NCI-H748 treated with DMSO at 0.1 percent for 48 hours (cell line): ENCODE data around the gene TMC4.
"Not testable (repeated sequence)": the region's sequence is repeated elsewhere in the genome, so short reads cannot be mapped to it uniquely, and the experiment has no call there.

Source experiments
- DNase-seq: peaks from one replicate; lab custom pipeline; 2025; lab: John Stamatoyannopoulos, UW

TMC4 gene

GRCh38 chr19:54172471-54173358 is at the start of gene TMC4:
Gene TMC4 (minus strand): TSS chr19:54173160. CDS start chr19:54173117, 43 bp downstream.
- peak; percentile 76 for DNase-seq

GRCh38 chr19:54221947-54222346 is 49.0 kb upstream of the TMC4 start:
- DNase-seq, result not testable (repeated sequence)

GRCh38 chr19:54219702-54220101 is 46.7 kb upstream of the TMC4 start:
- DNase-seq, result not testable (repeated sequence)

- DNase-seq, result no peak
Measured at GRCh38 chr19:54218960-54219661, 46.2 kb upstream of the TMC4 start.

- no peak for DNase-seq
Measured at GRCh38 chr19:54218259-54218658, 45.3 kb upstream of the TMC4 start.

- DNase-seq, result not testable (repeated sequence)
Measured at GRCh38 chr19:54217517-54218247, 44.7 kb upstream of the TMC4 start.

- no peak for DNase-seq
Measured at GRCh38 chr19:54216869-54217268, 43.9 kb upstream of the TMC4 start.

GRCh38 chr19:54214734-54215133 is 41.8 kb upstream of the TMC4 start:
- not testable (repeated sequence) for DNase-seq

GRCh38 chr19:54214217-54214616 is 41.3 kb upstream of the TMC4 start:
- not testable (repeated sequence) for DNase-seq

- no peak for DNase-seq
Measured at GRCh38 chr19:54211235-54211634, 38.3 kb upstream of the TMC4 start.

GRCh38 chr19:54209811-54210494 is 37.0 kb upstream of the TMC4 start:
- DNase-seq, result peak; percentile 69

GRCh38 chr19:54209058-54209810 is 36.3 kb upstream of the TMC4 start:
- no peak for DNase-seq

- DNase-seq, result no peak
Measured at GRCh38 chr19:54208784-54209057, 35.8 kb upstream of the TMC4 start.

- no peak for DNase-seq
Measured at GRCh38 chr19:54207983-54208783, 35.2 kb upstream of the TMC4 start.

GRCh38 chr19:54207676-54207982 is 34.7 kb upstream of the TMC4 start:
- no peak for DNase-seq

- DNase-seq, result not testable (repeated sequence)
Measured at GRCh38 chr19:54207193-54207592, 34.2 kb upstream of the TMC4 start.

GRCh38 chr19:54206831-54207177 is 33.8 kb upstream of the TMC4 start:
- no peak for DNase-seq

- DNase-seq, result no peak
Measured at GRCh38 chr19:54206030-54206830, 33.3 kb upstream of the TMC4 start.

- DNase-seq, result no peak
Measured at GRCh38 chr19:54204767-54205468, 32.0 kb upstream of the TMC4 start.
